OCI-LY1 (cell line): ENCODE results near the gene SNTB2.

ENCODE experiments used
- EZH2 ChIP-seq: fragments of 200-600 bp; sonication (generic), shearing (Covaris generic); IDR thresholded peaks from 2 replicates; pipeline ENCODE4 v1.8.0; 2017; ENCODE audit warnings: borderline replicate concordance, mixed run types, mild to moderate bottlenecking, antibody characterized with exemption, low read length, moderate library complexity, mixed read lengths
- TF ChIP-seq, protein P1 (sequence below): fragments of 200-600 bp; sonication (generic), shearing (Covaris generic); IDR thresholded peaks from 2 replicates; pipeline ENCODE4 v1.5.1; 2017; ENCODE audit warnings: mild to moderate bottlenecking, antibody characterized with exemption, low read length, moderate library complexity, mixed read lengths

DNA sequence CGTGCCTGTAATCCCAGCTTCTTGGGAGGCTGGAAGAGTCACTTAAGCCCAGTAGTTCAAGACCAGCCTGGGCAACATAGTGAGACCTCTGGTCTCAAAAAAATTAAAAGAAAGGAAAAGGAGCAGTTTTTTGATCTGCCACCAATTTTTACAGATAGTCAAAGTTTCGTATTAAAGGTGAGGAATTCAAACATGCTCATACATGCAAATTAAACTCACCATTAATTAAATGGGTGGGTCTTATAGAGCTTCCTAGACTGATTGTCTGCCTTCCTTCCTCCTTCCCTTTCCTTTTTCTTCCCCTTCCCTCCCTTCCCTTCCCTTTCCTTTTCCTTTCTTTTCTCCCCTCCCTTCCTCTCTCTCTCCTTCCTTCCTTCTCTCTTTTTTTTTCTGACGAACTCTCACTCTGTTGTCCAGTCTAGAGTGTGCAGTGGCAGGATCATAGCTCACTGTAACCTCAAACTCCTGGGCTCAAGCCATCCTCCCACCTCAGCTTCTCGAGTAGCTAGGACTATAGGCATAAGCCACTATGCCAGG, 87.8 kb downstream of the SNTB2 start:
- TF ChIP-seq, protein P1, sequence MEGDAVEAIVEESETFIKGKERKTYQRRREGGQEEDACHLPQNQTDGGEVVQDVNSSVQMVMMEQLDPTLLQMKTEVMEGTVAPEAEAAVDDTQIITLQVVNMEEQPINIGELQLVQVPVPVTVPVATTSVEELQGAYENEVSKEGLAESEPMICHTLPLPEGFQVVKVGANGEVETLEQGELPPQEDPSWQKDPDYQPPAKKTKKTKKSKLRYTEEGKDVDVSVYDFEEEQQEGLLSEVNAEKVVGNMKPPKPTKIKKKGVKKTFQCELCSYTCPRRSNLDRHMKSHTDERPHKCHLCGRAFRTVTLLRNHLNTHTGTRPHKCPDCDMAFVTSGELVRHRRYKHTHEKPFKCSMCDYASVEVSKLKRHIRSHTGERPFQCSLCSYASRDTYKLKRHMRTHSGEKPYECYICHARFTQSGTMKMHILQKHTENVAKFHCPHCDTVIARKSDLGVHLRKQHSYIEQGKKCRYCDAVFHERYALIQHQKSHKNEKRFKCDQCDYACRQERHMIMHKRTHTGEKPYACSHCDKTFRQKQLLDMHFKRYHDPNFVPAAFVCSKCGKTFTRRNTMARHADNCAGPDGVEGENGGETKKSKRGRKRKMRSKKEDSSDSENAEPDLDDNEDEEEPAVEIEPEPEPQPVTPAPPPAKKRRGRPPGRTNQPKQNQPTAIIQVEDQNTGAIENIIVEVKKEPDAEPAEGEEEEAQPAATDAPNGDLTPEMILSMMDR: no peak
- no peak for TF ChIP-seq EZH2
